HCT116 (cell line): ENCODE measurements around the gene PI4KA. TPM values are rescaled to one million over a fixed set of nuclear protein-coding genes. Genes with fewer than 3 reads are reported as not detected.
"Not testable (repeated sequence)": the region's sequence is repeated elsewhere in the genome, so short reads cannot be mapped to it uniquely, and the experiment has no call there.

Experiments
- ATAC-seq: fragments of 200-7000 bp; cut with Tn5 transposase; 2 replicates; pipeline ENCODE4 v1.9.1; 2020; ENCODE audit warnings: mild to moderate bottlenecking, moderate library complexity
- BruUV-seq: library from RNA; stranded (reverse); fragments of 400-500 nt; replicated peaks from 2 replicates; lab custom pipeline; 2021; lab: Mats Ljungman, UMichigan
- CTCF ChIA-PET: fragments of 300-600 bp; sonication (Branson Sonifier 250); formaldehyde crosslinking; loops from one replicate; lab custom pipeline; 2021; ENCODE audit warnings: antibody characterized with exemption; lab: Charles Lee
- POLR2A ChIA-PET: fragments of 300-600, 350-600 bp; sonication (Branson Sonifier 250); formaldehyde crosslinking; loops from one replicate; lab custom pipeline; 2021; ENCODE audit warnings: antibody characterized with exemption; lab: Charles Lee
- RAD21 ChIA-PET, 2 experiments: fragments of 300-600 bp; sonication (Branson Sonifier 250); formaldehyde crosslinking; loops; one replicate each; lab custom pipeline; 2023; ENCODE audit warnings: low total read pairs in 2 of 2; ENCODE audit not compliant: uncharacterized antibody in 2 of 2, unreplicated experiment in 2 of 2, low non-redundant PET in 1 of 2; lab: Charles Lee
- DNase-seq: peaks from one replicate; pipeline ENCODE4 v3.0.0-alpha.2; 2010; ENCODE audit warnings: low read depth, low spot score
- H2AFZ ChIP-seq: fragments of 200-600 bp; shearing (Covaris generic), sonication (generic); 2 replicates; pipeline ENCODE4 v1.6.1; 2017; ENCODE audit warnings: low read depth, mixed run types, mixed read lengths, antibody characterized with exemption, low read length; ENCODE audit not compliant: poor library complexity, severe bottlenecking
- H3K27ac ChIP-seq: 2 replicates; pipeline ENCODE4 v1.5.1; 2012; ENCODE audit warnings: low read depth, low read length
- H3K27me3 ChIP-seq: fragments of 200-600 bp; sonication (generic); 2 replicates; pipeline ENCODE4 v1.6.1; 2016; ENCODE audit warnings: mixed run types, low read length, mixed read lengths; ENCODE audit not compliant: insufficient read depth
- H3K36me3 ChIP-seq, 2 experiments: fragments of 200-500 bp in 1 of 2; fragments of 200-600 bp in 1 of 2; sonication (Bioruptor generic) in 1 of 2; sonication (generic) in 1 of 2; 2 replicates each; pipeline versions ENCODE4 v1.5.1 to v1.6.1; 2014 to 2016; ENCODE audit warnings: low read length in 2 of 2, inconsistent platforms in 1 of 2, mixed read lengths in 1 of 2, mixed run types in 1 of 2; ENCODE audit not compliant: insufficient read depth in 2 of 2, control insufficient read depth in 1 of 2
- H3K4me1 ChIP-seq, 2 experiments: fragments of 200-600 bp in 1 of 2; sonication (generic) in 1 of 2; 2 replicates each; pipeline versions ENCODE4 v1.5.1 to v1.6.1; 2012 to 2017; ENCODE audit warnings: low read length in 2 of 2, inconsistent platforms in 1 of 2, mild to moderate bottlenecking in 1 of 2, mixed read lengths in 1 of 2, mixed run types in 1 of 2, moderate library complexity in 1 of 2; ENCODE audit not compliant: insufficient read depth in 2 of 2, control insufficient read depth in 1 of 2
- H3K4me2 ChIP-seq: fragments of 200-600 bp; sonication (generic); 2 replicates; pipeline ENCODE4 v1.6.1; 2017; ENCODE audit warnings: mixed run types, low read length, mixed read lengths
- H3K4me3 ChIP-seq, 2 experiments: fragments of 200-600 bp in 1 of 2; sonication (generic) in 1 of 2; replicated peaks in 1 of 2; 2 replicates each; pipeline ENCODE4 v1.5.1; 2011 to 2016; ENCODE audit warnings: low read length in 2 of 2, control low read depth in 1 of 2, low read depth in 1 of 2, mild to moderate bottlenecking in 1 of 2, mixed read lengths in 1 of 2, mixed run types in 1 of 2
- H3K79me2 ChIP-seq: fragments of 200-600 bp; sonication (generic); 2 replicates; pipeline ENCODE4 v1.6.1; 2017; ENCODE audit warnings: mild to moderate bottlenecking, mixed run types, low read length, moderate library complexity, mixed read lengths; ENCODE audit not compliant: insufficient read depth
- H3K9ac ChIP-seq: fragments of 200-600 bp; sonication (generic); 2 replicates; pipeline ENCODE4 v1.6.1; 2016; ENCODE audit warnings: low read length, mixed read lengths
- H3K9me2 ChIP-seq: fragments of 200-600 bp; sonication (generic), shearing (Covaris generic); 2 replicates; pipeline ENCODE4 v1.6.1; 2017; ENCODE audit warnings: mixed run types, mild to moderate bottlenecking, moderate library complexity; ENCODE audit not compliant: insufficient read depth
- H3K9me3 ChIP-seq, 2 experiments: fragments of 200-500 bp in 1 of 2; fragments of 200-600 bp in 1 of 2; sonication (Bioruptor generic) in 1 of 2; sonication (generic) in 1 of 2; 2 replicates each; pipeline ENCODE4 v1.6.1; 2014 to 2017; ENCODE audit warnings: low read length in 2 of 2, mixed read lengths in 2 of 2, inconsistent platforms in 1 of 2, low read depth in 1 of 2, mild to moderate bottlenecking in 1 of 2, mixed run types in 1 of 2, moderate library complexity in 1 of 2; ENCODE audit not compliant: control insufficient read depth in 1 of 2, insufficient read depth in 1 of 2
- H4K20me1 ChIP-seq: fragments of 200-600 bp; sonication (generic), shearing (Covaris generic); 2 replicates; pipeline ENCODE4 v1.6.1; 2017; ENCODE audit warnings: mixed run types, mild to moderate bottlenecking, moderate library complexity; ENCODE audit not compliant: insufficient read depth
- CBX3 ChIP-seq: IDR thresholded peaks from 2 replicates; pipeline ENCODE4 v1.6.1; 2012; ENCODE audit warnings: low read depth
- ELF1 ChIP-seq: IDR thresholded peaks from 2 replicates; pipeline ENCODE4 v1.6.1; 2012; ENCODE audit warnings: low read depth, borderline replicate concordance
- EZH2 ChIP-seq: fragments of 200-600 bp; sonication (generic); IDR thresholded peaks from 2 replicates; pipeline ENCODE4 v1.6.1; 2017; ENCODE audit warnings: antibody characterized with exemption, mixed run types
- EZH2phosphoT487 ChIP-seq: fragments of 200-600 bp; IDR thresholded peaks from 2 replicates; pipeline ENCODE4 v1.6.1; 2018; ENCODE audit warnings: antibody characterized with exemption, borderline replicate concordance
- SIN3A ChIP-seq: IDR thresholded peaks from 2 replicates; pipeline ENCODE4 v1.6.1; 2012; ENCODE audit warnings: low read depth
- SP1 ChIP-seq: IDR thresholded peaks from 2 replicates; pipeline ENCODE4 v1.6.1; 2012; ENCODE audit warnings: low read depth
- SRF ChIP-seq: IDR thresholded peaks from 2 replicates; pipeline ENCODE4 v1.6.1; 2012; ENCODE audit warnings: low read depth
- TCF7L2 ChIP-seq: IDR thresholded peaks from 2 replicates; pipeline ENCODE4 v1.7.0; 2011; ENCODE audit warnings: borderline replicate concordance, inconsistent platforms; ENCODE audit not compliant: insufficient read depth, insufficient read length; ENCODE audit errors: extremely low read depth
- YY1 ChIP-seq: IDR thresholded peaks from 2 replicates; pipeline ENCODE4 v1.6.1; 2011; ENCODE audit warnings: low read length, low read depth, moderate library complexity, mild to moderate bottlenecking; ENCODE audit not compliant: insufficient replicate concordance; ENCODE audit errors: extremely low read depth
- ZFX ChIP-seq: fragments of 450-650 bp; IDR thresholded peaks from 2 replicates; pipeline ENCODE4 v1.6.1; 2017
- intact Hi-C: fragments of 100-400 bp; cut with micrococcal nuclease; formaldehyde crosslinking; loops from 2 replicates; pipeline ENCODE4 v1.10.0; 2022
- total RNA-seq: library from RNA; stranded (reverse); gene quantifications from one replicate; pipeline ENCODE4 v1.2.1, GENCODE V29; 2021; ENCODE audit not compliant: unreplicated experiment
- TF ChIP-seq, protein P1 (sequence below): IDR thresholded peaks from 2 replicates; pipeline ENCODE4 v1.6.1; 2011; ENCODE audit warnings: mild to moderate bottlenecking, low read length, moderate library complexity; ENCODE audit not compliant: insufficient replicate concordance; ENCODE audit errors: extremely low read depth
- TF ChIP-seq, protein P2 (sequence below): IDR thresholded peaks from 2 replicates; pipeline ENCODE4 v1.6.1; 2012

PI4KA gene
- total RNA-seq, 1 experiment from 2014 or later: 59.6 TPM

DNA sequence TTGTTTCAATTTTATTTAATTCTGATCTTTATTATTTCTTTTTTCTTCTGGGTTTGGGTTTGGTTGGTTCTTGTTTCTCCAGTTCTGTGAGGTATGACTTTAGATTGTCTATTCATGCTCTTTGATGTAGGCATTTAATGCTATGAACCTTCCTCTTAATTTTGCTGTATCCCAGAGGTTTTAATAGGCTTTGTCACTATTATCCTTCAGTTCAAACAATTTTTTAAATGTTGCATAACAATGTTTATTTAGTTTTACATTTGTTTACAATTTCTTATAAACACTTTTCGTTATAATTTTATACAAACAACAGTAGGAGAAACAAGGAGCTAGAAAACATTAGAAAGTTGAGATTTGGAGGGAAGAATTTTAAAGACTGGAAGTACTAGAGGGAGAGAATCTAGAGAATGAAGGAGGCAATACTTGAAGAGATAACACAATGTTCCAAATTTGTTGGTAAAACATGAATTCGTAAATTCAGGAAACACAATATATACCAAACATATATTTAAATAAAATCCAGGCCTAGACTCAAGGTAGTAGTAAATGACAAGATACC lies 180.8 kb downstream of the PI4KA start:
- no peaks in the 10 kb centered on the region for H4K20me1 ChIP-seq
- POLR2A ChIA-PET: no interaction called here
- H3K4me3 ChIP-seq: no peak overlapping the region
- H3K27me3 ChIP-seq: no peaks in the 10 kb centered on the region
- H3K9me2 ChIP-seq: no peaks in the 10 kb centered on the region; the same call in 1 of the 2 replicates
- no peak overlapping the region for H2AFZ ChIP-seq
- DNase-seq: no peak
- TF ChIP-seq SIN3A (no peak), EZH2 (no peak), CBX3 (no peak), ELF1 (no peak), TCF7L2 (no peak), SP1 (no peak), ZFX (no peak), EZH2phosphoT487 (no peak), YY1 (no peak), SRF (no peak)
- TF ChIP-seq, protein P1, sequence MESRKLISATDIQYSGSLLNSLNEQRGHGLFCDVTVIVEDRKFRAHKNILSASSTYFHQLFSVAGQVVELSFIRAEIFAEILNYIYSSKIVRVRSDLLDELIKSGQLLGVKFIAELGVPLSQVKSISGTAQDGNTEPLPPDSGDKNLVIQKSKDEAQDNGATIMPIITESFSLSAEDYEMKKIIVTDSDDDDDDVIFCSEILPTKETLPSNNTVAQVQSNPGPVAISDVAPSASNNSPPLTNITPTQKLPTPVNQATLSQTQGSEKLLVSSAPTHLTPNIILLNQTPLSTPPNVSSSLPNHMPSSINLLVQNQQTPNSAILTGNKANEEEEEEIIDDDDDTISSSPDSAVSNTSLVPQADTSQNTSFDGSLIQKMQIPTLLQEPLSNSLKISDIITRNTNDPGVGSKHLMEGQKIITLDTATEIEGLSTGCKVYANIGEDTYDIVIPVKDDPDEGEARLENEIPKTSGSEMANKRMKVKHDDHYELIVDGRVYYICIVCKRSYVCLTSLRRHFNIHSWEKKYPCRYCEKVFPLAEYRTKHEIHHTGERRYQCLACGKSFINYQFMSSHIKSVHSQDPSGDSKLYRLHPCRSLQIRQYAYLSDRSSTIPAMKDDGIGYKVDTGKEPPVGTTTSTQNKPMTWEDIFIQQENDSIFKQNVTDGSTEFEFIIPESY: no peak
- TF ChIP-seq, protein P2, sequence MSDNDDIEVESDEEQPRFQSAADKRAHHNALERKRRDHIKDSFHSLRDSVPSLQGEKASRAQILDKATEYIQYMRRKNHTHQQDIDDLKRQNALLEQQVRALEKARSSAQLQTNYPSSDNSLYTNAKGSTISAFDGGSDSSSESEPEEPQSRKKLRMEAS: no peak
- no peak overlapping the region for H3K9ac ChIP-seq
- intact Hi-C loops: no loop called here
- BruUV-seq: no TSS peak
- RAD21 ChIA-PET: no interaction called here
- H3K4me1 ChIP-seq: no peaks in the 10 kb centered on the region
- CTCF ChIA-PET: no interaction called here
- H3K36me3 ChIP-seq: no peaks in the 10 kb centered on the region
- no peaks in the 10 kb centered on the region for H3K79me2 ChIP-seq
- H3K27ac ChIP-seq: no peak overlapping the region
- H3K9me3 ChIP-seq: no peaks in the 10 kb centered on the region
- H3K4me2 ChIP-seq: no peak overlapping the region
- no peak for ATAC-seq

DNA sequence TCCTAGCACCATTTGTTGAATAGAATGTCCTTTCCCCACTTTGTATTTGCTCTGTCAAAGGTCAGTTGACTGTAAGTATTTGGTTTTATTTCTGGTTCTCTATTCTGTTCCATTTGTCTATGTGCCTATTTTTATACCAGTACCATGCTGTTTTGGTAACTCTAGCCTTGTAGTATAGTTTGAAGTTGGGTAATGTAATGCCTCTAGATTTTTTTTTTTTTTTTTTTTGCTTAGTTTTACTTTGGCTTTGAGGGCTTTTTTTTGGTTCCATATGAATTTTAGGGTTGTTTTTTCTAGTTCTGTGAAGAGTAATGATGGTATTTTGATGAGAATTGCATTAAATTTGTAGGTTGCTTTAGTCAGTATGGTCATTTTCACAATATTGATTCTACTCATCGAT lies 183.0 kb downstream of the PI4KA start:
- H3K27me3 ChIP-seq, H3K4me2 ChIP-seq, H3K79me2 ChIP-seq, DNase-seq, POLR2A ChIA-PET, H2AFZ ChIP-seq, H3K9me3 ChIP-seq, H3K9me2 ChIP-seq, H4K20me1 ChIP-seq, RAD21 ChIA-PET, CTCF ChIA-PET, H3K9ac ChIP-seq, H3K4me1 ChIP-seq, H3K27ac ChIP-seq, BruUV-seq, intact Hi-C loops, H3K36me3 ChIP-seq, ATAC-seq, H3K4me3 ChIP-seq: not testable (repeated sequence)
